ENCODE data around the gene MAK. TPM values are rescaled to one million over a fixed set of nuclear protein-coding genes. Genes with fewer than 3 reads are reported as not detected.

Gene MAK
- total RNA-seq, 1 experiment from 2014 or later: 0.06 TPM

GRCh38 chr6:10800810-10801209 lies 37.5 kb downstream of the MAK start:
- Histone ChIP-seq H3K9me3 (ENCODE audit: low read depth, low read length, poor library complexity, severe bottlenecking) (no peaks in the 10 kb centered on the region), H3K4me3 (ENCODE audit: low read depth, low read length, poor library complexity, severe bottlenecking) (no peak overlapping the region), H3K36me3 (ENCODE audit: insufficient read depth, low read length, poor library complexity, severe bottlenecking) (no peaks in the 10 kb centered on the region), H3K4me1 (ENCODE audit: insufficient read depth, low read length, poor library complexity, severe bottlenecking) (no peaks in the 10 kb centered on the region), H3K27ac (ENCODE audit: low read depth, low read length, poor library complexity, severe bottlenecking) (no peak overlapping the region), H3K27me3 (replicated peaks; ENCODE audit: insufficient read depth, low read depth, low read length, poor library complexity) (no peaks in the 10 kb centered on the region)
- TF ChIP-seq EZH2 (IDR thresholded peaks at IDR 0.05; ENCODE audit: borderline replicate concordance, low read depth, low read length, poor library complexity, severe bottlenecking): no peak
- no peak for TF ChIP-seq CTCF (conservative IDR thresholded peaks at IDR 0.05; ENCODE audit: low read depth, low read length)
- CTCF ChIA-PET: no interaction called here
- DNase-seq (ENCODE audit: low spot score): no peak
- no TSS peak for BruUV-seq (replicated peaks)
- POLR2A ChIA-PET (ENCODE audit: low non-redundant PET): no interaction called here
- intact Hi-C loops (cut with micrococcal nuclease; ENCODE audit: unreplicated experiment): loop anchor here (1.0 kb wide), 2 partner anchors 291 to 323 kb away; no protein-coding TSS in a partner anchor

- no peaks in the 10 kb centered on the region for H3K4me1 ChIP-seq (ENCODE audit: insufficient read depth, low read length, poor library complexity, severe bottlenecking)
- CTCF ChIA-PET: no interaction called here
- no peak overlapping the region for H3K4me3 ChIP-seq (ENCODE audit: low read depth, low read length, poor library complexity, severe bottlenecking)
- DNase-seq (ENCODE audit: low spot score): no peak
- intact Hi-C loops (cut with micrococcal nuclease; ENCODE audit: unreplicated experiment): no loop called here
- BruUV-seq (replicated peaks): no TSS peak
- H3K9me3 ChIP-seq (ENCODE audit: low read depth, low read length, poor library complexity, severe bottlenecking): no peaks in the 10 kb centered on the region
- no peaks in the 10 kb centered on the region for H3K36me3 ChIP-seq (ENCODE audit: insufficient read depth, low read length, poor library complexity, severe bottlenecking)
- TF ChIP-seq EZH2 (IDR thresholded peaks at IDR 0.05; ENCODE audit: borderline replicate concordance, low read depth, low read length, poor library complexity, severe bottlenecking): no peak
- TF ChIP-seq CTCF (conservative IDR thresholded peaks at IDR 0.05; ENCODE audit: low read depth, low read length): no peak
- H3K27me3 ChIP-seq (replicated peaks; ENCODE audit: insufficient read depth, low read depth, low read length, poor library complexity): no peaks in the 10 kb centered on the region
- POLR2A ChIA-PET (ENCODE audit: low non-redundant PET): no interaction called here
- H3K27ac ChIP-seq (ENCODE audit: low read depth, low read length, poor library complexity, severe bottlenecking): no peak overlapping the region
Observed at GRCh38 chr6:10794239-10794638, 44.1 kb downstream of the MAK start.

- ChIA-PET CTCF (no interaction called here), POLR2A (ENCODE audit: low non-redundant PET) (no interaction called here)
- no peaks in the 10 kb centered on the region for H3K36me3 ChIP-seq (ENCODE audit: insufficient read depth, low read length, poor library complexity, severe bottlenecking)
- no peaks in the 10 kb centered on the region for H3K9me3 ChIP-seq (ENCODE audit: low read depth, low read length, poor library complexity, severe bottlenecking)
- no peak overlapping the region for H3K4me3 ChIP-seq (ENCODE audit: low read depth, low read length, poor library complexity, severe bottlenecking)
- TF ChIP-seq EZH2 (IDR thresholded peaks at IDR 0.05; ENCODE audit: borderline replicate concordance, low read depth, low read length, poor library complexity, severe bottlenecking) (no peak), CTCF (conservative IDR thresholded peaks at IDR 0.05; ENCODE audit: low read depth, low read length) (no peak)
- BruUV-seq (replicated peaks): no TSS peak
- H3K4me1 ChIP-seq (ENCODE audit: insufficient read depth, low read length, poor library complexity, severe bottlenecking): no peaks in the 10 kb centered on the region
- no peaks in the 10 kb centered on the region for H3K27me3 ChIP-seq (replicated peaks; ENCODE audit: insufficient read depth, low read depth, low read length, poor library complexity)
- intact Hi-C loops (cut with micrococcal nuclease; ENCODE audit: unreplicated experiment): no loop called here
- DNase-seq (ENCODE audit: low spot score): no peak
- H3K27ac ChIP-seq (ENCODE audit: low read depth, low read length, poor library complexity, severe bottlenecking): no peak overlapping the region
Observed at GRCh38 chr6:10793695-10794094, 44.6 kb downstream of the MAK start.

All from A673 (cell line).